HPDE6-E6E7 (cell line): ENCODE results near the gene DLK1.

Source experiments
- DNase-seq: peaks from one replicate; pipeline ENCODE4 v3.0.0; 2011; ENCODE audit warnings: missing footprints; ENCODE audit errors: extremely low spot score

DLK1 gene

DNA sequence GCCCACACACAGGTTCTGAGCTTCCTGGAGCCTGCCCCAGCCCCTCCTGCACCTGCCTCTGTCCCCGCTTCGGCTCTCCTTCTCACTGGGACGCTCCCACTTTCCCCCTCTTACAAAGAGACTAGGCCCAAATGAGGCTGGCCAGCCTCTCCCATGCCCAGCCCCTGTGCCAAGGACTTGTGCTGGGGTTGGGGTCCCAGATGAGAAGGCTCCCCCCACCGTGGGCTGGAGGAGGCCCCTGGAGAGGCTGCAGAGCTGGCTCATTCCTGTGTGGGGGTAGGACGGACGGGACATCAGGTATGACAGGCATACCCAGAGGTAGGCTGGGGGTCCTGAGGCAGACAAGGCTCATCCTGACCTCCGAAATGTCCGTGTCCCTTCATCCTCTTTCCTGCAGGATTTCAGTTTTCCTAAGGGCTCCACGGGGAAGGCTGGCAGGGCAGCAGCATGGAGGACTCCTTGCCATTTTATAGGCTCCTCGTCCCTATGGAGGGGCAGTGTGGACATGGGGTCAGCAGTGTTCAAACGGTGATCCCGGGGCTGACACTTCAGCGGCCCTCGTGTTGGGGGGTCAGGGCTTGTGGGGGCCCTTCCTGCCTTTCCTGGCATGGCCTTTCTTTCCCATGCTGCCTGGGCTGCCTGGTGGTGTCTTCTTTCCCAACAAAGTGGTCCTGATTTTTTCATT is 50.1 kb downstream of the DLK1 start:
- DNase-seq = no peak

DNA sequence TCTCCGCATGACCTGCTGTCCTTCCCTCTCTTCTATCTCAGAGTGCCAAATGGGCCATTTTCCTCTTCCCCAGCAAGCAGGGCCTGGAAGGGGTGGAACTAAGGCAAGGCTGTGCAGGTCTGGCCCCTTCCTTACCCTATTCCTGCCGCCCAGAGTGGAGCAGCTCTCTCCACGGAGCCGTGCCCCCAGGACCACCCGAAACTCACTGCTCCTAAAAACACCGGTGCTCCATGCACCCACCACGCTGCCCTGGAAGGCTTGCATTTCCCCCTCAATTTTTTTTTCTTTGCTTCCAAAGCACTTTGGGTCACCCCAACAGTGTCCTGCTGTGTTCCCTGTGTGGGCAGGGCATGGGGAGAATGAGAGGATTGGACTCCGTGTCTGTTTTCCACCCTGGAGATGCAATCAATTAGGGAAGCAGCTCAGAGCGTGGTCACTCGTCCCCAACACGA is 50.7 kb downstream of the DLK1 start:
- no peak for DNase-seq

DNA sequence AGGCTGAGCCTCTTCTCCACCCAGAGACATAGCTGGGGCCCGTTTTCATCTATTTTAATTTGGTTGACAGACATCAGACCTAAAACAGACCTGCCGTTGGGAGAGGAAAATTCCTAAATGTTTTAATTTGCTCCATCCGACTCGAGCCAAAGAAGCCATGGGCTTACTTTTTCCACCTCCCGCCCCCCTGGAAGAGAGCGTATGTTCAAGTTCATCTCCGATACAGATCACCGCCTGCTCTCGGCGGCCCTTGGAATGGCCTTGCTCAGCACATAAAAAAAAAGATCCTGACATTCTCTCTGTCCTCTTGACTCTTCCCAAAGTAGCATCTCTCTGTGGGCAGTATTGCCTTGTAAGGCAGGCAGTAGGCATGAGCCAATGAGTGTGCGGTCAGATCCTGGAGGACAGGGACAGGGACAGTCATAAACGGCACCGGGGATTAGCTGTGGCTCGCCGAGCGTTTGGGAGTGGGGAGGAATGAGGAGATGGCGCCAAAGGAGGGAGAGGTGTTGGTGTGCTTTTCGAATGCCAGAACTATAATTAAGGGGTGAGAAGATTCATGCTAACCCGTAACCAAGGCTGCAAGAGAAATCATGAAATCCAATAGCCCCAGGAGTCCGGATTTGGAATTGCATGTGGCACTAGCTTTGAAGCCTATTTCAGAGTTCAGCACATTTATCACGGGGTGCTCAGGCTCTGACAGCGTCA is 51.3 kb downstream of the DLK1 start:
- no peak for DNase-seq

DNA sequence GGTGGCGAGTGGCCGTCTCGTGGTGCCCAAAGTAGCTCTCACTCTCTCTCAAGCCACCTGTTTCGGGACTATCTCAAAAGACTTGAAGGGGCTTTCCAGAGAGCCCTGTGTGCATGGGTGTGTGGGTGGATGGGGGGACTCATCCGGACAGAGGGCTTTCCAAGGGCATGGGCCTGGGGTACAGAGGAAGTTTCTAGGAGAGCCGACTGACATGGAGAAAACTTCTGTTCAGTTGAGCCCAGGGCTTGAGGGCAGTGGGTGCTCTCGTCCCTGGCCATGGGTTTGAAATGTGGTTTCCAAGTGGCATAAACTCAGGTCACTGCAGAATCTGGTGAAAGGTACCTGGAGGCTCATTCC is 51.8 kb downstream of the DLK1 start:
- no peak for DNase-seq

DNA sequence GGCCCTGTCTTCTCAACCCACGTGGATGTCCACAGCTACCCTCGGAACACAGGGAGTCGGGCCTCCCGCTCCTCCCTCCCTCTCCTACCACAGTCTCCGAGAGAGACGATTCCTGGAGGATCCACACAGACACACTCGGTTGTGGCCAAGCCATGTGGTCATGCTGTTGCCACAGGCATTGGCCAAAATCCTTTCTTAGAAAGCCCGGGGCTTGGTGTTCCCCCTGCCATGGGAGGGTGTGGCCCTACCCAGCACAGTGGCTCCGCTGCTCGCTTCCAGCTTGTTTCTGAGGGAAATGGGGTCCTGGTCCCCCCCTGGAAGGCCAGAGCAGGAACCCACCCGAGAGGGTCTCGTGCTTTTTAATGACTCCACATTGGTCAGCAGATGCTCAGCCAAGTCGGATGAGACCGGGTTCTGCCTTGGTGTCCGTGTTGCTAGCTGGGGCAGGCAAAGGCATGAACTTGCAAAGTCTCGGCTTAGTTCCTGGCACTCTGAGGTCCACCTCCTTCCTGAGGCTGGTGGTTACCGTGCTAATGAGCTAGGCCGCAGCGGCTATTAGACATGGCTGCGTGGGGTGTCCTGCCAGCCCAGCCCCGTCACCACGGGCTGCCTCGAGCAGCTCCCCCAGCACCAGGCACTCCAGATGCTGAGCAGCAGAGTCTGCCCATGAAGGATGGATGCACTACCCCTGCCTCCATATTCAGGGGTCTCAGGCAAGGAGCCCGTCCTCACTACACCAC is 52.4 kb downstream of the DLK1 start:
- DNase-seq = no peak

DNA sequence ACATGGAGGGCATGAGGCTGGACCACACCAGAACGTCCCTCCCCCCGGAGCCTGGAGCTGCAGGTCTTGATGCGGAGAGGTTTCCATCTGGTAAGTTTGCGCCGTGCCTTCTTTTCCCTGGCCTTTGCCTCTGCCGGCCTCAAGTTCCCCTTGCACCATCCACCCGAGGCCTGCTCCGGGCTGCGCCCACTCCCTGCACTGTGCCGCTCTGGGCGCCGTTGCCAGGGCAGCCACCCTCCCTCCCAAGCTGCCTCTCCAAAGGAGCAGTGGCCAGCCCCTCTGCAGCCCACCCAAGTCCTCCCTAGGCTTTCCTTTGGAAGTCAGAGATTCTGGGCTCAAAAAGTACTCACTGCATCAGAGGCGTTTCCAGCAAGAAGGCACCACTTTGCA is 53.0 kb downstream of the DLK1 start:
- no peak for DNase-seq

DNA sequence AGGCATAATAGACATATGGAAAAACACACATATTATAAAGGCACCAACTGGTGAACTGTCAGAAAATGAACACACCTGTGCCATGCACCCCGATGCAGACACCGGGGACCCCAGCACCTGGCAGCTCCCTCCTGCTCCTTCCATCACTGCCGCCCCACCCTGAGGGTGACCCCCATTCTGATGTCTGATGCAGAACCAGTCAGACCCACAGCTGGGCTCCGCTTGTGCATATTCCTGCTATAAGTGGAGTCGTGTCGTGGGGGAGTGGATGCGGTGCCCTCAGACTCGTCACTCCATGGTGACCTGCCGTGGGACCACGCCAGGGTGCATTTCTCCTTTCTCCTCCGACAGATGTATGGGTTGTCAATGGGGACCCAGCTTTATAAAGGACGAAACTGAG is 53.6 kb downstream of the DLK1 start:
- DNase-seq = no peak

DNA sequence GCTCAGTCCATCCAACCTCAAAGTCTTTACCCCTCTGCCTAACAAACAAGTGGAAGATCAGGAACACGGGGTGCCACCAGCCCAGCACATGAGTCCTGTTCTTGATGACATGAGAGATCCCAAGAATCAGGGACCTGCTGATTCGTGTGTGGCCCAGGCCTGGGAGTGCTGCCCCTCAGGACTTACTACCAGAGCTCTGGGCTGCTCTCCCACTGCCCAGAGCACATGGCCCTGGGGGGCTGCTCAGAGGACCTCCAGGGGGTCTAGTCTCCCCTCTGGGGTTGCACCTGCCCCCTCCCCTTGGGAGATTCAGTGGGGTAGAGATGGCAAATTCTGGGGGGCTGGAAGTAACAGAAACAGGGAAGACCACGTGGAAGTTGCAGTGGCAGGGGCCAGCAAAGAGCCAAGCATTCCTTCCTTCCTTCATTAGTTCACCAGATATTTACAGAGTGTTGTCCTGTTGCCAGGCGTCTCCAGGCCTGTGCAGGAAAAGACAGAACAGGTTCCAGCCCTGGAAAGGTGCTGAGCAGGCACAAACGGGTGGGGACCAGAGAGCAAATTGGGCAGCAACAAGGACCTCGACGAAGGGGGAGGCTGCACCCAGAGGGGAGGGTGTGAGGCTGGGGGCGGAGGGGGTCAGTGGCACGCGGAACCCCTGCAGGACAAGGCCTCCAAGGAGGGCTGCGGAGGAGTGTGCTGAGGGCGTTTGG is 54.1 kb downstream of the DLK1 start:
- no peak for DNase-seq

DNA sequence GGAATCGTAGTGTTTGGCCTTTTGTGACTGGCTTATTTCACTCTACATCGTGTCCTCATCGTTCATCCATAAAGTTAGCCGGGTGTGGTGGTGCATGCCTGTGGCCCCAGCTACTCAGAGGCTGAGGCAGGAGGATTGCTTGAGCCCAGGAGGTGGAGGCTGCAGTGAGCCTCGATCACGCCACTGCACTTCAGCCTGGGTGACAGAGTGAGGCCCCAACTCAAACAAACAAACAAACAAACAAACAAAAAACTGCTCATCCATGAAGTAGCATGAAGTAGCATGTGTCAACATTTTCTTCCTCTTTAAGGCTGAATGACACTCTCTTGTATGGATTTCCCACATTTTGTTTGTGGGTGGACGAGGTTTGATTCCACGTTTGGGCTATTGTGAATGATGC is 55.3 kb downstream of the DLK1 start:
- DNase-seq = no peak

DNA sequence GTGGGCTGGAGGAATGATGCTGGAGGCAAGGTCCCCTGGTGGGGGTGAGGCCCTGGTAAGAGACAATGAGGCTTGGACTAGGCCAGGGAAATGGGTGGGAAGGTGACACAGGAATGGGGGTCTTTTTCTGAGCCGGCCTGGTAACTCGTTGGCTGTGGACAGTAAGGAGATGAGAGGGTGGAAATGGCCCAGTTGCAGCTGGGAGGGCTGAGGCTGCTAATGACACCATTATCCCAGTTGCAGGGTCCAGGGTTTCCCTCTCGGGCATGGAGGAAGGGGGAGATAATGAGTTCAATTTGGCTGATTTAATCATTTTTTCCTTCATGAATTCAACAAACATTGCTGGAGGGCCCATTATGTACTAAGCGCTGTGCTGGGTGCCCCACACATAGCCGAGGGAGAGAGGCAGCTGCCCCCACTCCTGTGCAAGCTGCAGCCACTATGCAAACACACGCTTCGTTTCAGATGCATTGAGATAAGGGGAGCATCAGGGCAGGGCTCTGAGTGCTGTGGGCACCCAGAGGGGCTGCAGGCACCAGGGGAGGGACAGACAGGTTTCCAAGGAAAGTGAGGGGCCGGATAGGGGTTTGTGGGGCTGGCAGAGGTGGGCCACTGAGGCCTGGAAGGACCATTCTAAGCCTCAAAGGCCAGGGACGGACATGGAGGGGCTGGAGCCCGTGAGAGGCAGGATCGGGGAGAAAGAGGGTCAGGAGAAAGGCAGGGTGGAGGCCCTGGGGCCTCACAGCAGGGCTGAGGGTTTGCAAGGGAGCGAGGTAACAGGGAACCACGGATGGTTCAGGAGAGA is 56.0 kb downstream of the DLK1 start:
- no peak for DNase-seq

DNA sequence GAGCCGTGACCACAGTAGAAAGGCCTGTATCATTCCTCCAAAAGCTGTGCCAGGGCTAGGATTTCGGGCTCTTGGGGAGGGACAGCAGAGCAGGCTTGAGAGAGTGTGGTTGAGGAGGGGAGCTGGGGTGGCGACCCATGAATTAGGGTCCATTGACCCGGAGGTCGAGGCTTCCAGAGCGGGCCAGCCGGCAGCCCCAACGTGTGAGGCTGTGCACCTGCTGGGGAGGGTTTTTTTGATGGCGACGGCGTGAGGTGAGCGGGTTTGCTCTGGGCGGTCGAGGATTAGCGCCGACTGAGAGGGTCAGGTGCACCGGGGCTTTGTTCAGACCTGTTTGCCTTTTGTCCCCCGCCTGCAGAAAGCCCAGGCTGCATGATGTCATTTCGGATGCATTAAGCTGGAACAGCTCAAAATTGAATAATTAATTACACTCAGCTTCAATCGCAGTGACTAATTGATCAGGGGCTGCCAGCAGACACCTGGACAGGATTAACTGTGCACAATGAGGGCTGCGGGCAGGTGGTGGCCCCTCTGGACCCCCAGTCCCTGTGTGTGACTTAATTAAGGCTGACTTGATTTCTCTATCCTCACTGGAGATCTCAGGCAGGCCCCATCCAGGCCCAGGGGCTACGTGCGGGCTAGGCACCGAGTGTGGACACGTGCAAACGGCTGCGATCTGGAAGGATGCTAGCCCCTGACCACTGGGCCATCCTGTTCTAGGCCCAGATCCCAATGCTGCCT is 57.1 kb downstream of the DLK1 start:
- no peak for DNase-seq

DNA sequence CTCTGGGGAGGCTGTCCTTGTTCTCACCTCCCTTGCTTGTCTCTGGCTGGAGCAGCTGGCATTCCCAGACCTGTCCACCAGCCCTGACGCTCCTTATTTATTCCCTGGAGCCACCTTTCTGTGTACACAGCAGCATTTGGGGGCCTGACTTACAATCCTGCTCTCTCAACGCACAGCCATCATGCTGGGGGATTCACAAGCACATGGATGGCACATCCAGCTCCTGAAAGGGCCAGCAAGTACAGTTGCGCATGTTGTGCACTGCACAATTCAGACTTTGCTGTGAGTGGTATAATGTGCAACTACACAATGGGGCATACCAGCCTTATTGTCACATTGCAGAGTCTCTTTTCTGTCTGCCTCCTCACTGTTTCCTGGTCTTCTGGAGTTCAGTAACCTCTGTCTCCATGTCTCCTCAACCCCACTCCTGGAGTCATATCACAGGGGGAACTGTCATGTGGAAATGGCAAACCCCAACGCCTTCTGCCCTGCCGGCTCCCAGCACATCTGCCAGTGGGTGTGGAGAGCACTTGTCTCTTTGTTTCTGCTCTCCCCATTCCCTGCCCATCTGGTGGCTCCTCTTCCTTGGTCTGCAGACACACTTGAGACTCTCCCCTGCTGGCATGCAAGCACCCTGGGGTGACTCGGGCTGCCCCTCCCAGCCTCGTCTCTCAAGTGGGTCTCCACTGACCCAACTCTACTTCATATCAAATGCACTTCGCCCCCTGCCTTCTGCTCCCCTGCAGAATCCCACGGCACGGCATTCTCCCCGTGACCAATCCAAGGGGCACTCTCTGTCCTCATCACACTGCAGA is 58.0 kb downstream of the DLK1 start:
- DNase-seq = no peak

DNA sequence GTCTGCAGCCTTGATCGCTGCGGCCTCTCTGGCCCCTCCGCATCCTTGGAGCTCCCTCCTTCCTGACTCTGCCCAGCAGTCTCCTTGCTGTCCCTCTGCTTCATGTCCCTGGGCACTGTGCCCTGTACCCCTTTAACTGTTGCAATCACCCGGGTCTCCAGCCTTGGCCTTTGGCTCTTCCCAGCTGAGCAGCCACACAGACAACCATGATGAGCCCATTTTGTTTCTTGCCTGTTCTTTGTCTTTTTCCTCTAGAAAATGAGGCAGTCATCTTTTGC is 58.6 kb downstream of the DLK1 start:
- DNase-seq = no peak

DNA sequence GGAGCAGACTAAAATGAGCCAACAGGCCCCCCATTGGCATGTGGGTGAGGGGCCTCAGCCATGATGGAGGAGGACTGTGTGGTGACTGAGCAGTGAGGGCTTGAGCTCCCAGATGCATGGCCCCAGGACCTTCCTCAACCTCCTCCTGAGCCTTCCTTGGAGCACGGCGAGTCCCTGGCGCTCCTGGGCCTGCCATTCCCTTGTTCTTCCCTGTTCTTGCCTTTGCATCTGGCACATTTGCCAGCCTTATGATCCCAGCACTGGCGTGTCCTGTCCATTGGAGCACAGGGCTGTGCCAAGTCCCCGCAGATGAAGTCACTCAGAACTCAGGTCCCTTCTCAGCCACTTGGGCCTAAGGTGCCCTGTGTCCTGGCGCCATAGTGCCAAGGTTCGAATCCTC is 58.9 kb downstream of the DLK1 start:
- DNase-seq = no peak

DNA sequence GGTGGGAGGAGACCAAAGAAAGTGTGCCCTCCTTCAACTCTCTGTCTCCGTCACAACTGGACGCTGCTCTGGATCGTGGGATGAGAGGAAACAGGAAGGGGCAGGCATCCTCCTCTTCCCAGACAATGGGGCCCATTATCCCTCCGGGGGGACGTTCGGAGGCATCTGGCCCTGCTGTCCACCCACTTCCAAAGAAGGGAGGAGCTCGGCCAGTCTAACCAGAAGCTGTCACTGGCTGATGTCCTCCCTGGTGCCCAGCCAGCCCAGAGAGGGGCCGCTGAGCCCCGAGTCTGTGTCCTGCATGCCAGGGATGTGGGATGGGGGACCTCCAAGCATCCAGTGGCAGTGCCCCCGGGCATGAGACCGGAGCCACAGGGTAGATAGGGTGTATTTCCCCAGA is 59.4 kb downstream of the DLK1 start:
- no peak for DNase-seq

DNA sequence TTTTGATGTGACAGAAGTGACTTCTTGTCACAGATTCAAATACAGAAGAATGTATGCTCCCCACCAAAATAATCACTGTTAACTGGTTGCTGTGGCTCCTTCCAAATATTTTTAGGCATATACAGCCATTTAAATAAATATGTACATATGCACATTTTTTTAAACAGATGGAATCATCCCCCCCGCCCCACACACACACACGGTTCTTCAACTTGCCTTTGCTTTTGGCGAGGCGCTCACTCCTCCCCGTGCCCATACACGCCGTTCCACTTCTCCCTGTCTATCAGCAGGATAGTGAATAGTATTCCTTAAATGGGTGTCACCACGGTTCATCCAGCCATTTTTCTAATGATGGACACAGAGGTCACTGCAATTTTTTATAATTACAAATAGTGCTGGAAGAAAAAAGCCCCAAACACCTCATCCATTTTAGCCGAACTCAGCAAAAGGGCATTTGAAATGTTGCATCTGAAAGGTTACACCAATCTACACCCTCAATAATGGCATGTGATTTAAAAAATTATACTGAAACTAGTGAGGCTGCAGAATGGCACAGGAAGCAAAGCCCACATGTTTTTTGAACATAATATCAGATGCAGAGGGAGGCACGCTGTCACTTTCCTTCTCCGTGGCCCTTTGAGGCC is 60.0 kb downstream of the DLK1 start:
- DNase-seq = no peak

DNA sequence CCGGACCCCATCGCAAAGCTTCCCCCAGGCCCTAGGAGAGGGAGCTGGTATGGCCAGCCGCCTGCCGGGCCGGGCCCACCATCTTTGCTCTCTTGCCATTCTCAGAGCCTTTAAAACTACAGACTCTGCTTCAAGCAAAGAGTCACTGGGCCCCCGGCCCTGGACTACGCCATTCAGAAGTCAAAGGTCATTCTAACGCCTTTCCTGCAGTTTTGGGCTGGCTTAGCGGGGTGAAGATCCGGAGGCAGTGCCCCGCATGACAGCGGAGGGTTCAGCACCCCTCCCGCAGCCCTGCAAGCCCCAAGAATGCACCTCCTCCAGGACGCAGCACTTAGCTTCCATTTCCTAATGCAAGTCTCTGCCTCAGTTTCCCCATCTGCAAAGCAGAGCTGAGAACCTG is 61.0 kb downstream of the DLK1 start:
- no peak for DNase-seq
